ENCODE data around the gene NFKBIZ.

The NFKBIZ gene

GRCh38 chr3:101848326-101848725, 988 bp upstream of the NFKBIZ start:
- no peak for TF ChIP-seq POLR2A (IDR thresholded peaks at IDR 0.05; ENCODE audit: low read depth, low read length)
- FAIRE-seq (peak; percentile 23), DNase-seq (ENCODE audit: insufficient read length, low spot score) (no peak)

- FAIRE-seq, result peak; percentile 38
- no peak for DNase-seq (ENCODE audit: insufficient read length, low spot score)
- TF ChIP-seq POLR2AphosphoS5 (IDR thresholded peaks at IDR 0.05; ENCODE audit: low read depth, low read length) (peak; percentile 78; the same call in 1 of the 2 replicates), PAX5 (IDR thresholded peaks at IDR 0.05; ENCODE audit: insufficient read depth, low read length, severe bottlenecking) (no peak)
Measured at GRCh38 chr3:101849714-101850245, 466 bp downstream of the NFKBIZ start.

- FAIRE-seq (peak; percentile 57), DNase-seq (ENCODE audit: insufficient read length, low spot score) (no peak)
- TF ChIP-seq TAF1 (IDR thresholded peaks at IDR 0.05; ENCODE audit: low read depth, low read length), result peak; percentile 20; the same call in 1 of the 2 replicates
- TF ChIP-seq POU2F2 (IDR thresholded peaks at IDR 0.05; ENCODE audit: low read depth, low read length), result no peak
- no peak; the same call in none of the 2 replicates for TF ChIP-seq POLR2A (IDR thresholded peaks at IDR 0.05; ENCODE audit: low read depth, low read length)
Measured at GRCh38 chr3:101850246-101851051, 1.1 kb downstream of the NFKBIZ start.

- FAIRE-seq (peak; percentile 16), DNase-seq (ENCODE audit: insufficient read length, low spot score) (no peak)
- no peak for TF ChIP-seq POLR2A (IDR thresholded peaks at IDR 0.05; ENCODE audit: low read depth, low read length)
- no peak for TF ChIP-seq POU2F2 (IDR thresholded peaks at IDR 0.05; ENCODE audit: low read depth, low read length)
- TF ChIP-seq TAF1 (IDR thresholded peaks at IDR 0.05; ENCODE audit: low read depth, low read length), result no peak
- TF ChIP-seq SPI1 (IDR thresholded peaks at IDR 0.05; ENCODE audit: low read depth, low read length), result no peak
- TF ChIP-seq PAX5 (IDR thresholded peaks at IDR 0.05; ENCODE audit: insufficient read depth, low read length, severe bottlenecking), result no peak
- no peak for TF ChIP-seq POLR2AphosphoS5 (IDR thresholded peaks at IDR 0.05; ENCODE audit: low read depth, low read length)
Measured at GRCh38 chr3:101851072-101851770, 1.9 kb downstream of the NFKBIZ start.

GRCh38 chr3:101851850-101852714, 2.8 kb downstream of the NFKBIZ start:
- no peak for TF ChIP-seq PAX5 (IDR thresholded peaks at IDR 0.05; ENCODE audit: insufficient read depth, low read length, severe bottlenecking)
- peak; percentile 82 for TF ChIP-seq SPI1 (IDR thresholded peaks at IDR 0.05; ENCODE audit: low read depth, low read length)
- TF ChIP-seq POU2F2 (IDR thresholded peaks at IDR 0.05; ENCODE audit: low read depth, low read length), result no peak
- peak; percentile 56 for TF ChIP-seq POLR2AphosphoS5 (IDR thresholded peaks at IDR 0.05; ENCODE audit: low read depth, low read length)
- TF ChIP-seq POLR2A (IDR thresholded peaks at IDR 0.05; ENCODE audit: low read depth, low read length), result no peak; the same call in none of the 2 replicates
- TF ChIP-seq TAF1 (IDR thresholded peaks at IDR 0.05; ENCODE audit: low read depth, low read length), result no peak
- no peak for DNase-seq (ENCODE audit: insufficient read length, low spot score)
- FAIRE-seq, result peak; percentile 71

GRCh38 chr3:101852983-101853840, 3.9 kb downstream of the NFKBIZ start:
- TF ChIP-seq PAX5 (IDR thresholded peaks at IDR 0.05; ENCODE audit: insufficient read depth, low read length, severe bottlenecking) (no peak), POLR2A (IDR thresholded peaks at IDR 0.05; ENCODE audit: low read depth, low read length) (peak; percentile 67), SPI1 (IDR thresholded peaks at IDR 0.05; ENCODE audit: low read depth, low read length) (no peak), POLR2AphosphoS5 (IDR thresholded peaks at IDR 0.05; ENCODE audit: low read depth, low read length) (peak; percentile 71), POU2F2 (IDR thresholded peaks at IDR 0.05; ENCODE audit: low read depth, low read length) (no peak)
- peak; percentile 60 for FAIRE-seq
- no peak for DNase-seq (ENCODE audit: insufficient read length, low spot score)

- DNase-seq (ENCODE audit: insufficient read length, low spot score) (no peak), FAIRE-seq (no peak)
- no peak for TF ChIP-seq TAF1 (IDR thresholded peaks at IDR 0.05; ENCODE audit: low read depth, low read length)
Measured at GRCh38 chr3:101853982-101854381, 4.7 kb downstream of the NFKBIZ start.

- TF ChIP-seq PAX5 (IDR thresholded peaks at IDR 0.05; ENCODE audit: insufficient read depth, low read length, severe bottlenecking), result no peak
- TF ChIP-seq POLR2AphosphoS5 (IDR thresholded peaks at IDR 0.05; ENCODE audit: low read depth, low read length), result no peak; the same call in 1 of the 2 replicates
- TF ChIP-seq SPI1 (IDR thresholded peaks at IDR 0.05; ENCODE audit: low read depth, low read length), result no peak
- FAIRE-seq (no peak), DNase-seq (ENCODE audit: insufficient read length, low spot score) (no peak)
Measured at GRCh38 chr3:101854608-101855304, 5.4 kb downstream of the NFKBIZ start.

GRCh38 chr3:101857301-101857741, 8.0 kb downstream of the NFKBIZ start:
- TF ChIP-seq POLR2A (IDR thresholded peaks at IDR 0.05; ENCODE audit: low read depth, low read length) (no peak; the same call in 1 of the 2 replicates), POLR2AphosphoS5 (IDR thresholded peaks at IDR 0.05; ENCODE audit: low read depth, low read length) (peak; percentile 68; the same call in 1 of the 2 replicates)
- DNase-seq (ENCODE audit: insufficient read length, low spot score) (no peak), FAIRE-seq (peak; percentile 74)
